Amygdala (tissue), 56 donors: ENCODE results near the gene MRPL36.
"Not testable (repeated sequence)": the region's sequence is repeated elsewhere in the genome, so short reads cannot be mapped to it uniquely, and the experiment has no call there.

Experiments used
- DNase-seq, 56 donors: peaks; one replicate each; lab custom pipeline; 2025; lab: John Stamatoyannopoulos, UW

MRPL36 gene

DNA sequence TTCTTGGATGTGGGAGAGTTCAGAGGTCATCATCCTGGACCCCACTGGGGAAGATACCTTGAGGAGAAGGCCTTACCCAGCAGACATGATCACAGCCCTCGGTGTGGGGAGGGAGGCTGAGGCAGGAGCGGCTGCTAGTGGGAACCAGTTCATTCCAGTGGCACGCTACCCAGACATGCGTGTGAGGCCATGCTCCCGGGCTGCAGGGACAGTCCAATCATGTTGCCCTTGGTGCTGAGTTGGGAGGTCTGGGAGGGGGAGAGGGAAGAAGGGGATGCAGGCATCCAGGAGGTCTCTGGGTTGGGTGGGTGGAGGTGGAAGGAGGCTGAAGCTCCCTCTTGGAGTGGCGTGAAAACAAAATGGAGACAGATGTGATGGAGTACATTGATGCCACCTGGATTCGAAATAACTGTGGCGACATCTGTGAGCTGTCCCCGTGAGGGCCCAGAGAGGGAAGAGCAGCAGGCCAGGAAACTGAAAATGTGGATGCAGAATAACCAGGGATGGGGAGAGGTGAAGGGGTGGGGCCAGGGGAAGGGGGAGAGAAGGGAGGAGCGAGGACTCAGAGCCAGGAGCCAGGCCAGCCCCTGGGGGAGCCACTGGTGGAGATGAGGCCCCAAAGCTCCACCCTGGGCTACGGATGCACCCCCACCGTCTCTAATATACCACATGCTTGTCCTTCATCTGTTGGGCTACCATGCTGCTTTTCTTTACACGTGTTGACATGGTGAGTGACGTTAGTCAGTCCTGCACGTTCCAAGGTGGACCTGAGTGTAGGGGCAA, 17.8 kb upstream of the MRPL36 start:
- DNase-seq: no peak

DNA sequence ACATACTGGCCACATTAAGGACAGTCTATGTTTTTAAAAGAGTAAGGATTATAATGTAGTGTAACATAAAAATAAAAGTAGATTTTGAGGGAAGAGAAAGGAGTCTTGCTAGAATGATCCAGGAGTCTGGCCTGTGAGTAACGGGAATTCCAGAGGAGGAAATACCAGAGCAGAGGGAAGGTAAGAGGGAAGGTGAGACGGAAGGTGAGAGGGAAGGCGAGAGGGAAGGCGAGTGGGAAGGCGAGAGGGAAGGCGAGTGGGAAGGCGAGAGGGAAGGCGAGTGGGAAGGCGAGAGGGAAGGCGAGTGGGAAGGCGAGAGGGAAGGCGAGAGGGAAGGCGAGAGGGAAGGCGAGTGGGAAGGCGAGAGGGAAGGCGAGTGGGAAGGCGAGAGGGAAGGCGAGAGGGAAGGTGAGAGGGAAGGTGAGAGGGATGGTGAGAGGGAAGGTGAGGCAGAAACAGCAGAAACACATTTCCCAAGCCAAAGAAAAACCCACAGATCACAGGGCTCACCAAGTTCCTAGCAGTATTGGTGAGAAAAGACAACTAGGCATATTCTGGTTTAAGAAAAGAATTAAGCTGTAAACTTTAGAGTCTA, 17.0 kb upstream of the MRPL36 start:
- not testable (repeated sequence) for DNase-seq

DNA sequence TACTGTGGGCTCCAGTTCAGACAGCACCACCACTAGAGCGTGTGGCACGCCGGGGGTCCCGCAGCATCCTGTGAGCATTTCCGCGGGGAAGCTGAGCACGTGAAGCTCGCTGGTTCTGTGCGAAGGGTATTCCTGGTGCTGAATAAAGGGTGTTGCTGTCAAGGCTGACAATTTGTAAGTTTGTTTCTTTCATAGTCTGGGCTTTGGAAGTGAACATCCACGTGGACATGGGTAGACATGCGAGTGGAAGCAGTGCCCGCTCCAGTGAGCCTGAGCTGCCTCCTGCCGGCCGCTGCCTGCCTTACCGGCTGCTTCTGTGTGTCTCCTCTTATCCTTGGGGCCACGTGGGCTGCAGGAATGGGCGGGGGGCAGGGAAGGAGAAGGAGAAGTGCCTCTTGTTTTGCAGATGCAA, 16.2 kb upstream of the MRPL36 start:
- no peak for DNase-seq

DNA sequence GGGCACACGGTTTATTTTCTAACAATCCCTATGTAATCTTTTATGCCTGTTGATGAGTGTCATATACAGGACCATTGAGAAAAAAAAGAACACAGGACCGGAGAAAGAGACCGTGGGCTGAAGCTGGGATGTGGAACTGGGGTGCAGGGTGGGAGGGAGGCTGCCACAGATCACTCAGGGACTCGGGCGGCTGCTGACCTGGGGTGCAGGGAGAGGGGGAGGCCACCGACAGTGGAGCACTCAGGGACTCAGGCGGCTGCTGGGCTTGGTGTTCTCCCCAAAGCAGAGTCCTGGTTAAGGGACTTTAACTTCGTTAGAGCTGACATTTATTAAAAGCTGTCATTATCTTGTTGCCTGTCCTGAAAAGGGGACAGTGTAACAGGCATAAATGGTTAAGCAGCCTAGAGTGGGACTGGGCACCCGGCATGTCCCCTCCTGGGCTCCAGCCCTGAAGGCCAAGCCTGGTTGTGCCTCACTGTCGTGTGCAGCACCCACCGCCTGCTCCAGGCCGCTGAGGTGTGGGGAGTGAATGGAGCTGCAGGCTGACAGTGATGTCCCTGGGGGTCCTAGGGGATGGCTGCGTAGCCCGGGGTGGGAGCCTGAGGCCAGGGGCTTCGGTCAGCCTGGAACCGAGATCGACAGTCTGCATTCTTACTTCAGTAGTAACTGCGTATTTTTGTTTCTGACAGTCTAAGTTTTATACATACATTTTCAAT, 15.6 kb upstream of the MRPL36 start:
- no peak for DNase-seq

DNA sequence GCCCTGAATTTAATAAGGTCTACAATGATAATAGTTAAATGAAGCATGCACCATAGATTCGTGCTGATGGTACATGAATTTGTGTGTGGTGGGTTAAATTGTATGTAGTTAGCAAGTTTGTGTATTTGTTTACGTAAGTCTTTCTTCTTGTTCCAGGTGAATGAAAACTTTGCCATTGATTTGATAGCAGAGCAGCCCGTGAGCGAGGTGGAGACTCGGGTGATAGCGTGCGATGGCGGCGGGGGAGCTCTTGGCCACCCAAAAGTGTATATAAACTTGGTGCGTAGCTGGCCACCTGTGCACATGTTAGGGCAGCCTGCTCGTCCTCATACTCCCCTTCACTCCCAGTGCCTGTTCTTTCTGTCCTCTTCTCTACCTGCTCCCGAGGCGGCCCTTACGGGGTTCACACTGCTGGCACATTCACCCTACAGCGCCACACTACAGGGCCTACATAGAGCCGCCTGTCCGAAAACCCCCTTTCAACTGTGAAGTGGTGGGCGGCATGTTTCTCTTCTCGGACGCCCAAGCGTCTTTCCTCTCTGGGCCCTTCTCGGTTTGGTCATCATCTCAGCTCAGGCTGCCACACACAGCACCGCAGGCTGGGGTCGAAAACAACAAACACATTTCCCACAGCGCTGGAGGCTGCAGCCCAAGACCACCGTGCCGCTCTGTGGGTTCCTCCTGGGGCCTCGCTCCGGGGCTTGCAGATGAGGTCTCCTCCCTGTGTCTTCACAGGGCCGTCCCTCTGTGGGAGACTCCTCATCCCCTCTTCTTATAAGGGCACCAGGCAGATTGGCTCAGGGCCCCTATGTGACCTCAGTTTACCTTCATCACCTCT, 14.8 kb upstream of the MRPL36 start:
- DNase-seq: no peak

DNA sequence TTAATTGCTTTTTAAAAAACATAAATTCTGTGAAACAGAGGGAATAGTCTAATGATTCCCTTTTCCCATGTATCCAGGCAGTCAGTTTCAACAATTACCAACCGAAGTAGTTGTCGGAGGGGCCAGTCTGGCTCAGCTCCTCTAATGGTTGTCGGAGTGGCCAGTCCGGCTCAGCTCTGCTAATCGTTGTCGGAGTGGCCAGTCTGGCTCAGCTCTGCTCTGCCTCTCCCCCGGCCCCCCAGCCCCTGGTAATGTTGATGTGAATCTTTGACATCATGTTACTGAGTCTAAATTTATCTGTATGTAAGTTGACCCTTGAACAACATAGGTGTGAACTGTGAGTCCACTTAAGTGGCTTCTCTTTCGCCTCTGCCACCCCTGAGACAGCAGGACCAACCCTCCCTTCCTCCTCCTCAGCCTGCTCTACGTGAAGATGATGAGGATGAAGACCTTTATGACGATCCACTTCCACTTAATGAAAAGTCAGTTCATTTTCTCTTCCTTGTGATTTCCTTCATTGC, 11.0 kb upstream of the MRPL36 start:
- DNase-seq: no peak

DNA sequence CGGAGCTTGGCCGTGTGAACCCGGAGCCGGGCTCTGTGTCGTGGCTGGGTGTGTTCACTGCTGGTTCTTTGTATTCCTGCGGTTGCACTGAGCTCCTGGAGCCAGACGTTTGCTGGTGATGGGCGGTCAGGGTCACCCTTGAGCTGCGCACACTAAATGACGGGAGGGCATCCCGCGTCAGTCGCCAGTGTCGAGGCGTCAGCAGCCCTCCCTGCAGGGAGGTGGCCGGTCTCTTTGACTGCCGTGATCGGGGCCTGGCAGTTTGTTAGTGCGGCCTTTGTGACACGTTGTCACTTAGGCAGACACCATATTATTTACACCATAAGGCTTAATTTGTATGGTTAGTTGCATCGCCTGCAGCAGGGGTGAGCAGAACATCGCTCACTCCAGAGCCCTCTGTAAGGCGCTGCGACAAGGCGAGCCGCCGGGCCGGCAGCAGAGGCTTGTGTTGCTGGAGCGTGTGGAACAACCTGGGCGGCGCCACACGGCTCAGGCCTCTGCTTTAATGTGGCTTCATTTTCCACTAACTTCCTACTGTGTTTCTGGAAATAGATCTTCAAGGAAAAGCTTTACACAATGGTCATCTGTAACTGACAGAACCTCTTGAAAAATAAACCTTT, 9.9 kb upstream of the MRPL36 start:
- no peak for DNase-seq

DNA sequence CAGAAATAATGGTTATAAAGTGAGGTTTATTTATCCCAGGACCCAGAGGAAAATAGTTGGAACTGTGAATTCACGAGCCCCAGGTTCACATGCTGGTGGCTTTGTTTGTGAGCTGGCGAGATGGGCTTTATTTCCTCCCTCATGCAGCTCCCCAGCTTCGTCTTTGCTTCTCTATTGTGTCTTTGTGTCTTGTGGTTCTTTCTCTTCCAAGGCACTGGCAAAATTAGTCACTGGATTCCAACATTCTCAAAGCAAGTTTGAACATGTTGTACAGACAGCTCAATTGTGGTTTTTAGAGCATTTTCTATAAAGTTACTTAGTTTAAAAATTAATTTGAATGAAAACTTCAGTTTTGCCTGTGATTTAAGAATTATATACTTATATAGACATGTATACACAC, 8.8 kb upstream of the MRPL36 start:
- DNase-seq: no peak

DNA sequence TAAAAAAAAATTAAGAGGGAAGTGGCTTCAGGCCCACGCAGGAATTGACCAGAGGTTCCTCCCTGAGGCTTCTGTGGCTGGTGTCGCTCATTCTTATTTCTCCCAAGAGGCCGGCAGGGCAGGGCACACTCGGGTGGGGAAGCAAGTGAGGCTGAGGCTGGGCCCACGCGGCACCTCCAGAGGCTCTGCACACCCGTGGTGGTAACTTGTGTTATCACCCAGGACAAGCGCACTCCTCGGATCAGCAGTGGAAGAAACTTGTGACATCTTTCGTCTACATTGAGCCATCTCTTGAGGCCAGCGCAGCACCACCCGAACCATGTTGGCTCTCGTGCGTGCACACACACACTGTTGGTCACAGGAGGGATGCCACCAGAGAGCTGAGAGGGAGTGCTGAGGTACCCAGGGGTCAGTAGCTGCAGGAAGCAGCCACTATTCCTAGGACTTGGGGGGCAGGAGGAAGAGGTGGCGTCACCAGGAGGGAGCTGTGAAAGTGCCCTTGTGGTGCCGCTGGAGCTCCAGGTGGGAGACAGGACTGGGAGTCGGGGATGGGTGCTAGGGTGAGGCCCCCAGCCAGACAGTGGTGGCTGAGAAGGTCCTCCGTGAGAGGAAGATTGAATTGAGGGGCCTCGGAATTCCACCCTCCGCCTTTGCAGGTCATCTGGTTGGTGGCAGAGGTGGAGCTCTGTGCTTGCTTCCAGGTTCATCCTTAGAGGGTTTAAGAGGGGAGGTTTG, 8.0 kb upstream of the MRPL36 start:
- no peak for DNase-seq

DNA sequence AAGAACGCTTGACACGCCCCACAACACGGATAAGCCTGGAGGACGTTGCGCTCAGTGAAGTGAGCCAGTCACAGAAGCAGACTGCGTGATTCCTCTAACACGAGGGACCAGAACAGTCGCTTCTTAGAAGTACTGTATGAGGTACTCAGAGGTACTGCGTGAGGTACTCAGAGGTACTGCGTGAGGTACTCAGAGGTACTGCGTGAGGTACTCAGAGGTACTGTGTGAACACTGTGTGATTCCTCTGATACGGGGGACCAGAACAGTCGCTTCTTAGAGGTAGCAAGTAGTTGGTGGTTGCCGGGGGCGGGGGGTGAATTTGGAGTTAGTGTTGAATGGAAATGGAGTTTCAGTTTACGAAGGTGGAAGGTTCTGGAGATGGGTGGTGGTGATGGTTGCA, 7.3 kb upstream of the MRPL36 start:
- no peak for DNase-seq

DNA sequence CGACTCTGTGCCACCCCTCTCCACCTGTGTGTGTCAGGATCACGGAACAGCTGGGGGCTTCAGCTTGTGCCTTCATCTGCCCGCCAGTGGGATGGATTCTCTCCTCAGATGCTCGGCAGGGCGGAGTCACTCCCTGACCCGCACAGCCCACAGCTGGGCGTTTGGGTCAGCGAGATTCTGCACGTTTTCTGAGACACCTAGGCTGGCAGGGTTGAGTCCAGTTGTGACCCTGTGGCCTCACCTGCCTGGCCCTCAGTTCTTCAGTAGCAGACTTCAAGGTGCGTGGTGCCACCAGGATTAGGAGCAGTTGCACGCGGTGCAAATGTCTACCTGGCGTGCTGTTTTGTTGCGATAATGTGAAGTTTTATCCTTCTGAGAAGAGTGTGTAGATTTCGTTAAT, 6.6 kb upstream of the MRPL36 start:
- DNase-seq: no peak

DNA sequence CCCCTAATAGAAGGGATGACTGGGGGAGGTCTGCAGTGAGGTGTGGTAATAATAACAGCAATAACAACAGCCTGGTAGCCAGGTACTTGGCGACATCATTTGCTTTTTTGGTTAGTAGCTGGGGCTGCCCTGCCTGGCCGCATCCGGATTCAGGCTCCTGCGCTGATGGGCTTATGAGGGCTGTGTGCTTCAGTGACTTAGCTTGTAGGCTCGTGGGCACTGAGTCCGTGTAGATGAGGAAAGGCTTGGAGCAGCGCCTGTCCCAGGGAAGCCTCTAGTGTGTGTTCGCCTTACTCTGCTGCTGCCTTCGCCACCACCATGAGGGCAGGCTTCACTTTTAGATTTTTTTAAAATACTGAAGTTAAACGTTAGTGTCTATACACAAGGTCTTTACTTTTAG, 6.1 kb upstream of the MRPL36 start:
- DNase-seq: no peak

DNA sequence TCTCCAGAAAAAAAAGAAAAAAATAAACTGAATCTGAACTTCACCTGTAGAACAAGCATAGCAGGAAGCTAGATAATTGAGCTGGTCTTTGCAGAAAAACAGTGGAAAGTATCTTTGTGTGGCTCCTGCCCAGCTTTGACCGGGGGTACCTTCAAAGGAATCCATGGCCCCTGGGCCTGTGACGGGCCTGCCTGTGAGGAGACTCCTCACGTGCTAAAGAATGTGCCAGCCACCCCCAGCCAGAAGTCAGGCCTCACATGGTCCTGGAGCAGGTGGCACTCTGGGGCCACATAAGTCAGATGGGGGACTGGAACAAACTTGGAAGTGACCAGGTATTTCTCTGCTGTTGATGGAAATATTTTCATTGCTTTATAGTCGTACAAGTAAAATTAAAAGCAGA, 5.7 kb upstream of the MRPL36 start:
- no peak for DNase-seq

DNA sequence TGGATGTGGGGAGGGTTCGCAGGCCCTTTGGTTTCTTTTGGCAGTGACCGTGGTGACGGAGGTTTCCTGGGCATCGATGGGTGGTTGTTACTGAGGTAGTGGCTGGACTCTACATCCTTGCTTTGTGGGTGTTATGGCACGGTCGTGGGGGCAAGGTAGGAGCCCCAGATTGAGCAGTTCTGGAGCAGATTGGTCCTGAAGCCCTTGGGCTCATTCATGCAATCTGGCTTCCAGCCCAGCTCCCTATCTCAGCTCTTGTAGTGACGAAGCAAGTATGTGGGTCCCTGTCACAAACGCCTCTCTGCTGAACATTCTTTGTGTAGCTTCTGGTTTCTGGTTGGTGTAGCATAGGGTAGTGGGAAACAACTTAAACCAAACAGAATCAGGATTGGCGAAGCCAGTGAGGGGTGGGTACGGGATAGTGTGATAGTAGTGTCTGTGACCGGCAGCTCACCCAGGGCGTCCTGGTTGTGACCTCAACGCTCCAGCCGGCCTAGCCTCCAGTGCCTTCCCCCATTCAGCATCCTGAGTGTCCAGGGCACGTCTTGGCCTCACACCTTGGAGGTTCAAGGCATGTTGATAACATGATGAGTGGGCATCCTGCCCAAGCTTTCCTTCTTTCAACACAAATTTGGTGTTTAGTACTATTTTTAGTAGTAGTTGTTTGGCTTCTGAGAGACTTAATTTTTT, 4.5 kb upstream of the MRPL36 start:
- DNase-seq: no peak

DNA sequence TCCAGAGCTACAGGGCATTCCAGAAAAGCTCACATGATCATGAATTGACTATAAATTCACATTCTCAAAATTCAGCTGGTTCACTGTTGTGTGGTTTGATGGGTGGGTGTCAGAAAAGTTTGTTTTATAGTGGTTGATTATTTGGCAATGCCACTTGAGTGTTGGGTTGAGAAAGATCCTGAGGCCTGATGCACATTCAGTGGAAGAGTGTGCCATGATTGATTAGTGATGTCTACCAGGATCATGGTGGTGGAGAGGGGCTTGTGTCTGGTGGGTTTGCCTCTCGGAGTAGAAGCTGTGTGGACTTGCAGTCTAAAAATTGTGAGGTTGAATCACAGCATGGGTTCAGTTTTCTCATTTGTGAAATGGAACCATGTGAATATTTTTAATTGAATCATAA, 3.6 kb upstream of the MRPL36 start:
- DNase-seq: no peak

DNA sequence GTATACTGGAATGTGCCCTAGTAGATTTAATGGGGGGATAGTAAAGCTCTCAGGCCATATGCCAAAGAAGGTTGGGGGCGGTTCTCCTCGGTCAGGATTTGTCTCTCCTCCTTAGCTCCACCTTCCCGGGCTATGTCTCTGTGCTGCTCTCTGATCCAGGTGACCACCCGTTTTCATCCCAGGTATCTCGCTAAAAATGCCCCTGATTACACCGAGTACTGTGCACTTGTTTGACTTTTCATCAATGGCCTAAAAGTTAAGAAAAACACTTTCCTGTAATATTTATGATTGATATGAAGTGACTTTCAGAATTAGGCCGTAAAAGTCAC, 2.3 kb upstream of the MRPL36 start:
- DNase-seq: no peak

DNA sequence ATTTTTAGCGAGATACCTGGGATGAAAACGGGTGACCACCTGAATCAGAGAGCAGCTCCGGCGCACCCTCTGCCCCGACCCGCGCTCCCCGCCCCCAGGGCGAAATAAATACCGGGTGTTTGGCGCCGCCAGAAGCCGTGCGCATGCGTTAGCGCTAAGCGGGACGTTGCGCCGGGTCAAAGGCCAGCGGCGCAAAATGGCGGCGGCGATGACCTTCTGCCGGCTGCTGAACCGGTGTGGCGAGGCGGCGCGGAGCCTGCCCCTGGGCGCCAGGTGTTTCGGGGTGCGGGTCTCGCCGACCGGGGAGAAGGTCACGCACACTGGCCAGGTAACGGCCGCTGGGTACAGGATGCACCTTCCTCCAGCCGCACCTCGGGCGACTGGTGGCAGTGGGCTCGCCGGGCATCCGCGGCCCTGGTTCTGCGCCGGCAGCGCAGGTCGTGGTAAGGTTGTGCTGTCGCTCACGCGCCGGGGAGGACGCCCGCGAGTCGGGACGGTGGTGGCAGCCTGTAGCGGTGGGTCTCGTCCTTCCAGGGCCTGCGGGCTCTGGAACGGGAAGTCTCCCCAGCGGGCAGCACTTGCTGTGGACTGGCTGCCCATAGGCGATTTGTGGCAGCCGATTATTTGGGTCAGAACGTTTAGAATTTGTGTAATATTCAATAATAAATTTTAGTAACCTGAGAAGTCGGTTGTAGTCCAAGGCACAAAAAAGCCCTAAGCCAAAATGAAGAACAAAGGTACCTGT, 1.8 kb upstream of the MRPL36 start, which contains the start of gene NDUFS6:
TSS of gene NDUFS6 (plus strand) at position 186 of the 745 bp plus-strand sequence. CDS start at position 197, 11 bp downstream.
- DNase-seq: peak in 55 of 56 donors; percentile 17 to 87 (median 66)
